Activated T-helper 1 cell treated with anti-CD3 and anti-CD28 coated beads, Interleukin-12 subunit alpha, Interleukin-12 subunit beta, Interleukin-2, Interleukin-4 antibody, amounts not matched to agents 30 ng/mL and 10 ng/mL and 1 ng/mL, durations not matched to agents 14 hours and 24 hours and 36 hours (primary cell): Measurements from ENCODE around the gene FAM90A1. TPM values are rescaled to one million over a fixed set of nuclear protein-coding genes. Genes with fewer than 3 reads are reported as not detected.
"Not testable (repeated sequence)": the region's sequence is repeated elsewhere in the genome, so short reads cannot be mapped to it uniquely, and the experiment has no call there.

Experiments used
- DNase-seq: peaks from one replicate; pipeline ENCODE4 v3.0.0; 2021; ENCODE audit warnings: low spot score
- H3K27ac Mint-ChIP-seq: one replicate; pipeline ENCODE4 v1.8.0; 2021; ENCODE audit warnings: mild to moderate bottlenecking, mixed read lengths
- H3K27me3 Mint-ChIP-seq: one replicate; pipeline ENCODE4 v1.8.0; 2022; ENCODE audit warnings: mild to moderate bottlenecking, moderate library complexity, mixed read lengths; ENCODE audit not compliant: insufficient read depth
- H3K36me3 Mint-ChIP-seq: one replicate; pipeline ENCODE4 v1.8.0; 2021; ENCODE audit warnings: low read depth, mixed read lengths
- H3K4me1 Mint-ChIP-seq: one replicate; pipeline ENCODE4 v1.8.0; 2021; ENCODE audit warnings: low read depth, mixed read lengths
- H3K4me3 Mint-ChIP-seq: one replicate; pipeline ENCODE4 v1.8.0; 2021; ENCODE audit warnings: mild to moderate bottlenecking, moderate library complexity, mixed read lengths
- H3K9me3 Mint-ChIP-seq: one replicate; pipeline ENCODE4 v1.8.0; 2021; ENCODE audit warnings: mixed read lengths
- intact Hi-C: fragments of 100-400 bp; cut with micrococcal nuclease; formaldehyde crosslinking; loops from one replicate; pipeline ENCODE4 v1.15.1; 2024
- total RNA-seq: library from RNA; stranded (reverse); gene quantifications from 2 replicates; pipeline ENCODE4 v1.2.3, GENCODE V29; 2022

The FAM90A1 gene, protein sequence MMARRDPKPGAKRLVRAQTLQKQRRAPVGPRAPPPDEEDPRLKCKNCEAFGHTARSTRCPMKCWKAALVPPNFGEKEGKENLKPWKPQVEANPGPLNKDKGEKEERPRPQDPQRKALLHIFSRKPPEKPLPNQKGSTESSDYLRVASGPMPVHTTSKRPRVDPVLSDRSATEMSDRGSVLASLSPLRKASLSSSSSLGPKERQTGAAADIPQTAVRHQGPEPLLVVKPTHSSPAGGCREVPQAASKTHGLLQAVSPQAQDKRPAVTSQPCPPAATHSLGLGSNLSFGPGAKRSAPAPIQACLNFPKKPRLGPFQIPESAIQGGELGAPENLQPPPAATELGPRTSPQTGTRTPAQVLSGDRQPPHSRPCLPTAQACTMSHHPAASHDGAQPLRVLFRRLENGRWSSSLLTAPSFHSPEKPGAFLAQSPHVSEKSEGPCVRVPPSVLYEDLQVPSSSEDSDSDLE
- 0.15 and 0.36 TPM in 2 replicates for total RNA-seq

DNA sequence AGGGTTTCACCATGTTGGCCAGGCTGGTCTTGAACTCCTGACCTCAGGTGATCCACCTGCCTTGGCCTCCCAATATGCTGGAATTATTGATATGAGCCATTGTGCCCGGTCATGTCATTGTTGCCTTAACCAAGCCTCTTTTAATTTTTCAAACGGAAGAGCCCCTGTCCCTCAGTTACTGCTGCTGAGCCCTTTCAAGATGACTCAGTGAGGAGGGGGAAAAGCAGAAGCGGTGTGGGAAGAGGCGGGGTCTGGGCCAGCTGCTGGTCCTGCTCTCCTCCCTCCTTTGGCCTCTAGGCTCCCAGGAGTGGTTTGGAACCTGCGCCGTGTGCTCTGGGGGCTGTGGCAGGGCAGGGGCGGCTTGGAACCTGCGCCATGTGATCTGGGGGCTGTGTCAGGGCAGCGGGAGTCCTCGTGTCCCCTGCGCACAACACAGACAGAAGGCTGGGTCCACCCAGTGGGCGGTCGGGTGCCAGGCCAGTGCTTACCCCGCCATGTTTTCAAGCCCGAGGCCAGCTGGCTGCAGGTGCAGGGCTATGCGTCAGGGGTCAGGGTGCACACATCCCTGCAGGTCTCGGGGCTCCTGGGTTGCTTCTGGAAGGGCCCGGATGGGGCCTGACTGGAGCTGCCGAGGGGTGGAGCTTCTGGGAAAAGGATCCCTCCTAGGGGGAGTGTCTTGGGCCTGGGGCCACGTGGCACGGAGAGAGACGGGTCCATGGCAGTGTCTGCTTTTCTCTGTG lies at the start of gene FAM90A1:
Gene FAM90A1, minus strand, starts transcription at position 627 of the 740 bp plus-strand sequence. CDS start 2,786 bp downstream, outside the sequence.
- H3K36me3 Mint-ChIP-seq, H3K27me3 Mint-ChIP-seq, H3K9me3 Mint-ChIP-seq, intact Hi-C loops, H3K4me1 Mint-ChIP-seq: not testable (repeated sequence)
- peak within 1 kb of the TSS; percentile 23 for H3K27ac Mint-ChIP-seq
- H3K4me3 Mint-ChIP-seq = peak within 1 kb of the TSS; percentile 72
- DNase-seq = peak; percentile 9

DNA sequence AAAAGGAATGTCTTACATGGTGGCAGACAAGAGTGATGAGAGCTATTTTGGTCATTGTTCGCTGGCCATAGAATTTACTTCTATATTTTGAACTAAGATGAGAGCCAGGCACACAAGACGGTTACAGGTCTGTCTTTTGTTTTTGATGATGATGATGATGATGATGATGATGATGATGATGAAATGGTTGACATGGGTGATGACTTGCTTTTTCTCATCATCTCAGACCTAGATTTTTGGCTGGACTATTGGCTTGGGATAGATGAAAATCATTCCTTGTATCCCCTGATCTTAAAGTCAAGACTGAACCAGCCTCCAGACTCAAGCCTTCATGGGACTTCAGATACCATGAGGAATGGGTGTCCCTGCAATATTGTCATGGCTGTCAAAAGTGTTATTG lies 49.0 kb upstream of the FAM90A1 start:
- H3K4me3 Mint-ChIP-seq, H3K27me3 Mint-ChIP-seq, intact Hi-C loops, H3K27ac Mint-ChIP-seq, H3K4me1 Mint-ChIP-seq, DNase-seq, H3K36me3 Mint-ChIP-seq, H3K9me3 Mint-ChIP-seq: not testable (repeated sequence)

DNA sequence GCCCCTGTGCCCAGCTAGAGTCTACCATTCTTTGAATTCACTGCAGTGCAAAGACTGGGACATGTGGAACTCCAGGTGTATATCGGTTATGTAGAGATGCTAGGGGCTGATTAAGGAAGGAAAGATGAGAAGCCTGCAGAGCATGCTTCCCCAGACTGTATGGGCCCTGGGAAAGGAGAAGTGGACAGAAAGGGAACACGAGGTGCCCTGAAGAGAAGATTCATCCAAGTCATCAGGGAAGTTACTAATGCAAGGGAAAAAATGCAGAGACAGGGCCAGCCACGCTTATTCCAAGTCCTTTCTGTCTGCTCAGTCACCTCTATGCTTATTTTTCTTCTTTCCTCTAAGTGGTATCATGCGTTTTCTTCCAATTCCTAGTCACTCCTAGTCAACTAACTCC lies 39.3 kb upstream of the FAM90A1 start:
- H3K4me3 Mint-ChIP-seq, intact Hi-C loops, H3K27ac Mint-ChIP-seq, DNase-seq, H3K27me3 Mint-ChIP-seq, H3K4me1 Mint-ChIP-seq, H3K9me3 Mint-ChIP-seq, H3K36me3 Mint-ChIP-seq: not testable (repeated sequence)

GRCh38 chr12:8264236-8264635 lies 36.8 kb upstream of the FAM90A1 start:
- H3K27ac Mint-ChIP-seq, H3K4me1 Mint-ChIP-seq, H3K4me3 Mint-ChIP-seq, DNase-seq, intact Hi-C loops, H3K27me3 Mint-ChIP-seq, H3K36me3 Mint-ChIP-seq, H3K9me3 Mint-ChIP-seq: not testable (repeated sequence)

DNA sequence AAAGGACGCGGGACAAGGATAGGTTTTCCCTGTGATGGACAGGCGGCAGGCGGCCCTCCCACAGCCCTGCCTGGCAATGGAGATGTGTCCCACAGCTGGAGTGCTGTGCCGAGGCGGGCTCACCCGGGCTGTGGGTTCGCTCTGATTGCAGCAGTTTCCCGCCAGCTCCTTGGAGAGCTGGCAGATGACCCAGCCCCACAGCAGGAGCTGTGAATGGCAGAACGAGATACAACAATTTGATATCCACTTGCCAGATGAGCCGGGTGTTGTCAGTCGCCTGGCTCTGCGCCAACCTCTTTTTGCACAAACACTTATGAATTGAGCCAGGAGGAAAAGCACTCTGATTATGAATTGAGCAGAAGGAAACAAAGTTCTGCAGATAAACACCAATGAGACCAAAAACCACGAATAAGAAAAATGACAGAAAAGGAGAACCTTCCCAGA lies 33.7 kb upstream of the FAM90A1 start:
- H3K36me3 Mint-ChIP-seq, H3K9me3 Mint-ChIP-seq, H3K27ac Mint-ChIP-seq, intact Hi-C loops, H3K4me3 Mint-ChIP-seq, H3K27me3 Mint-ChIP-seq, DNase-seq, H3K4me1 Mint-ChIP-seq: not testable (repeated sequence)

GRCh38 chr12:8256356-8256755 lies 28.9 kb upstream of the FAM90A1 start:
- H3K4me3 Mint-ChIP-seq, intact Hi-C loops, H3K36me3 Mint-ChIP-seq, H3K27ac Mint-ChIP-seq, H3K27me3 Mint-ChIP-seq, DNase-seq, H3K9me3 Mint-ChIP-seq, H3K4me1 Mint-ChIP-seq: not testable (repeated sequence)

GRCh38 chr12:8254705-8255104 lies 27.3 kb upstream of the FAM90A1 start:
- H3K4me3 Mint-ChIP-seq, H3K9me3 Mint-ChIP-seq, H3K27ac Mint-ChIP-seq, DNase-seq, H3K36me3 Mint-ChIP-seq, H3K4me1 Mint-ChIP-seq, intact Hi-C loops, H3K27me3 Mint-ChIP-seq: not testable (repeated sequence)

DNA sequence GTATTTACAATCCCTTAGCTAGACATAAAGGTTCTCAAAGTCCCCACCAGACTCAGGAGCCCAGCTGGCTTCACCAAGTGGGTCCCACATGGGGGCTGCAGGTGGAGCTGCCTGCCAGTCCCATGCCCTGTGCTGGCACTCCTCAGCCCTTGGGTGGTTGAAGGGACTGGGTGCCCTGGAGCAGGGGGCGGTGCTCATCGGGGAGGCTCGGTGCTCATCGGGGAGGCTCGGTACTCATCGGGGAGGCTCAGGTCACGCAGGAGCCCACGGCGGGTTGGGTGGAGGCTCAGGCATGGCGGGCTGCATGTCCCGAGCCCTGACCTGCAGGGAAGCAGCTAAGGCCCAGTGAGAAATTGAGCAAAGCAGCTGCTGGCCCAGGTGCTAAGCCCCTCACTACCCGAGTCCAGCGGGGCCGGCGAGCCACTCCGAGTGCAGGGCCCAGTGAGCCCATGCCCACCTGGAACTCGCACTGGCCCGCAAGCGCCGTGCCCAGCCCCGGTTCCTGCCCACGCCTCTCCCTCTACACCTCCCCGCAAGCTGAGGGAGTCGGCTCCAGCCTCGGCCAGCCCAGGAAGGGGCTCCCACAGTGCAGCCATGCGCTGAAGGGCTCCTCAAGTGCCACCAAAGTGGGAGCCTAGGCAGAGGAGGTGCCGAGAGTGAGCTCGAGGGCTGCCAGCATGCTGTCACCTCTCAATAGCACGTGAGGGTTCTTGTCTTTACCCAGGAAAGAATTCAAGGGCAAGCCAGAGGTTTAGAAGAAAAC lies 24.8 kb upstream of the FAM90A1 start:
- H3K4me3 Mint-ChIP-seq, H3K9me3 Mint-ChIP-seq, DNase-seq, H3K4me1 Mint-ChIP-seq, H3K36me3 Mint-ChIP-seq, H3K27me3 Mint-ChIP-seq, intact Hi-C loops, H3K27ac Mint-ChIP-seq: not testable (repeated sequence)

DNA sequence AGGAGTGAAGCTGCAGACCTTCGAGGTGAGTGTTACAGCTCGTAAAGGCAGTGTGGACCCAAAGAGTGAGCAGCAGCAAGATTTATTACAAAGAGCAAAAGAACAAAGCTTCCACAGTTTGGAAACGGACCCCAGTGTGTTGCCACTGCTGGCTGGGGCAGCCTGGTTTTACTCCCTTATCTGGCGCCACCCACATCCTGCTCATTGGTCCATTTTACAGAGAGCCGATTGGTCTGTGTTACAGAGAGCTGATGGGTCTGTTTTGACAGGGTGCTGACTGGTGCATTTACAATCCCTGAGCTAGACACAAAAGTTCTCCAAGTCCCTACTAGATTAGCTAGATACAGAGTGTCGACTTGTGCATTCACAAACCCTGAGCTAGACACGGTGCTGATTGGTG lies 24.2 kb upstream of the FAM90A1 start:
- H3K9me3 Mint-ChIP-seq, DNase-seq, H3K27me3 Mint-ChIP-seq, H3K4me3 Mint-ChIP-seq, intact Hi-C loops, H3K27ac Mint-ChIP-seq, H3K4me1 Mint-ChIP-seq, H3K36me3 Mint-ChIP-seq: not testable (repeated sequence)

DNA sequence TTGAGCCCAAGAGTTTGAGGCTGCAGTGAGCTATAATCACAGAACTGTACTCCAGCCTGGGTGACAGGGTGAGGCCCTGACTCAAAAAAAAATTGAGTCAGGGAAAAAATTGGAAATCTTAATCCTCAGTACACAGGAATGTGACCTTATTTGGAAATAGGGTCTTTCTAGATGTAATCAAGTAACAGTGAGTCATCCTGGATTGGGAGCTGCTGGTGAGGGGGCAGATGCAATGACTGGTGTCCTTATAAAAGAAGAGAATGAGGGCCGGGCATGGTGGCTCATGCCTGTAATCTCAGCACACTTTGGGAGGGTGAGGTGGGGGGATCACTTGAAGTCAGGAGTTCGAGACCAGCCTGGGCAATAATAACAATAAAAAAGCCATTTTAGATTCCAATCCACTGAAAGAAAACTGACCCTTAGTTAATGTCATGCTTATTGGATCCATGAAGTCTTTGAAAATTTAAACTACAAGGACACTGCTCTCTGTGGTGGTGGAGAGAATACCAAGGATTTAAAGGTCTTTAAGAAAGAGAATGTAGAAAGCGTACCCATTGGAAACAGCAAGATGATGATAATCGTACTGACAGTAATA lies 19.6 kb upstream of the FAM90A1 start:
- DNase-seq, H3K4me1 Mint-ChIP-seq, H3K4me3 Mint-ChIP-seq, H3K36me3 Mint-ChIP-seq, H3K9me3 Mint-ChIP-seq, H3K27me3 Mint-ChIP-seq, H3K27ac Mint-ChIP-seq, intact Hi-C loops: not testable (repeated sequence)

GRCh38 chr12:8243682-8244161 lies 16.3 kb upstream of the FAM90A1 start:
- not testable (repeated sequence) for H3K9me3 Mint-ChIP-seq, DNase-seq, H3K27me3 Mint-ChIP-seq, H3K36me3 Mint-ChIP-seq
- intact Hi-C loops = loop anchor here (1.0 to 5.0 kb wide), 4 partner anchors 161 to 1404 kb away; partner anchors contain the start of genes NECAP1 and SLC2A3
- Mint-ChIP-seq H3K27ac (peak overlapping the region; percentile 52), H3K4me3 (peak overlapping the region; percentile 89), H3K4me1 (peaks cover 15% of the 10 kb centered on the region)

DNA sequence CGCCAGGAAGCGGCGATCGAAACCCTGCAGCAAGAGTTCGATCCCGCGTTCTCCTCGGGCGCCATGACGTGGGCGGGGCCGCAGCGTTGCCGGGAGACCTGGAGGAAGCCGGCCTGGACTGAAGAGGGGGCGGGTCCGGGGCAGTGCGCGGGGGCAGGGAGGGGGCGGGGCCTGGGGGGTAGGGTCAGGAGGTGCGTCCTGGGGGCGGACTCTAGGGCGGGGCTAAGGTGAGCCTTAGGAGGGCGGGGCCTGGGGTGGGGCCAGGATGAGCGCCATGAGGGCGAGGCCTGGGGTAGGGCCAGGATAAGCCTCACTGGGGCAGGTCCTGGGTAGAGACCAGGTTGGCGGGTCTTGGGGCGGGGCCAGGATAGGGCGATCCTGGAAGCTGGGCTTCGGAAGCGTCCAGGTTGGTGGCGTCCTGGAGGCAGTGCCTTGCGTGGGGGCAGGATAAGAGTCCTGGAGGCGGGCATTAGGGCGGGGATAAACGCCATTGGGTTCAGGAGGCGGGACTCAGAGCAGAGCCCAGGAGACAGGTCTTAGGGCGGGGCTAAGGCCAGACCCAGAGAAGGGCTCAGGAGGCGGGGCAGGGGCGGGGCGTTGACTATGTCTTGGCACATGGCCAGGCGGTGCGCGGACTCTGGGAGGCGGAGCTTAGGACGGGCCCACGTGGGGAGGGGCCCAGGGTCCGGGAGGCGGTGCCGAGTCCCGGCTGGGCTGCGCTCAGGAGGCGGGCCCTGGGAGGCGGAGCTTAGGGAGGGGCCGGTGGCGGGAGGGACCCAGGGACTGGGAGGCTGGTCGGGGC lies 15.7 kb upstream of the FAM90A1 start:
- peak overlapping the region; percentile 84 for H3K27ac Mint-ChIP-seq
- H3K4me1 Mint-ChIP-seq = peaks cover 15% of the 10 kb centered on the region
- not testable (repeated sequence) for H3K9me3 Mint-ChIP-seq, H3K36me3 Mint-ChIP-seq, H3K27me3 Mint-ChIP-seq
- peak overlapping the region; percentile 89 for H3K4me3 Mint-ChIP-seq
- intact Hi-C loops = loop anchor here (1.0 to 5.0 kb wide), 4 partner anchors 161 to 1404 kb away; partner anchors contain the start of genes NECAP1 and SLC2A3
- DNase-seq = peak; percentile 99
